GM12875 (cell line): ENCODE results near the gene SLAIN2.

Experiments
- H3K4me3 ChIP-seq: one replicate; pipeline ENCODE4 v1.5.1; 2011; ENCODE audit warnings: low read depth, low read length, control low read depth
- CTCF ChIP-seq: IDR thresholded peaks from 2 replicates; pipeline ENCODE4 v1.5.1; 2011; ENCODE audit warnings: low read depth, mild to moderate bottlenecking, control low read depth, inconsistent platforms, low read length, moderate library complexity, borderline replicate concordance; ENCODE audit not compliant: insufficient read depth

The SLAIN2 gene

DNA sequence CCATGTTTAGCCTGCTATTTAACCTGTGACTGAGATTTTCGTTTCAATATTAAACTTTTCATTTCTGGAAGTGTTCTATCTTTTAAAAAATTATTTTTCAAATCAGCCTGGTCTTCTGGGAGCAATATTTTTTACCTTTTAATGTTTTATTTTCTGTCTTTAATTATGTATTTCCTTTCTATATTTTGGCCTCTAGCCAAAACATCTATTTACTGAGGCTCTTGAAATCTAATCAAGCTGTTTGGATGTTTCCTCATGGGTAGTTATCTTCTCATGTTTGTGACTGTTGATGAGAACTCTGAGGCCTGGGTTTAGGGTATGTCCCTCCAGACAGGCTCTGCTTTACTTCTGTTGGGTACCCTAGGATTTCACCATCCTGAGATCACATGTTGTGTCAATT lies 131.5 kb downstream of the SLAIN2 start:
- no peak overlapping the region for H3K4me3 ChIP-seq
- TF ChIP-seq CTCF = no peak

GRCh38 chr4:48475770-48476169 lies 134.4 kb downstream of the SLAIN2 start:
- TF ChIP-seq CTCF = no peak

More at GRCh38 chr4:48475770-48476169, 134.4 kb downstream of the SLAIN2 start:
- H3K4me3 ChIP-seq = no peak overlapping the region
